ENCODE data around the gene EGLN3. TPM values are rescaled to one million over a fixed set of nuclear protein-coding genes. Genes with fewer than 3 reads are reported as not detected.
"Not testable (repeated sequence)": the region's sequence is repeated elsewhere in the genome, so short reads cannot be mapped to it uniquely, and the experiment has no call there.

The EGLN3 gene
- total and polyA plus RNA-seq, 2 experiments from 2014 or later, result 26.6 to 33.1 TPM

DNA sequence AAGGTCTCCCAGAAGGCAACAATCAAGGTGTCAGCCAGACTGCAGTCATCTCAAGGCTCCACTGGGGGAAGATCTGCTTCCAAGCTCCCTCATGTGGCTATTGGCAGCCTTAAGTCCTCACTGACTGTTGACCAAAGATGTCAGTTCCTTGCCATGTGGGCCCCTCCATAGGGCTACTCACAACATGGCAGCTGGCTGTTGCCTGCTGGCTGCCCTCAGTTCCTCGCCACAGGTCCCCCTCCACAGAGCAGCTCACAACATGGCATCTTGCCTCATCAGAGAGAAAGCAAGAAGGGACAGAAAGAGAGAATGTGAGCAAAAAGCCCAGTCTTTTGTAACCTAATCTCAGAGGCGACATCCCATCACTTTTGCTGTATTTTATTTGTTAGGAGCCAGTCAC lies 34.4 kb upstream of the EGLN3 start:
- Histone ChIP-seq H3K36me3 (no peaks in the 10 kb centered on the region), H3K9me3 (ENCODE audit: low read depth) (no peaks in the 10 kb centered on the region), H3K4me1 (ENCODE audit: low read depth) (no peaks in the 10 kb centered on the region), H3K27ac (no peak overlapping the region), H3K27me3 (no peaks in the 10 kb centered on the region), H3K4me3 (no peak overlapping the region)
- DNase-seq (ENCODE audit: low read depth in 1 of 2, low spot score in 1 of 2), result no peak
- TF ChIP-seq, protein P1, sequence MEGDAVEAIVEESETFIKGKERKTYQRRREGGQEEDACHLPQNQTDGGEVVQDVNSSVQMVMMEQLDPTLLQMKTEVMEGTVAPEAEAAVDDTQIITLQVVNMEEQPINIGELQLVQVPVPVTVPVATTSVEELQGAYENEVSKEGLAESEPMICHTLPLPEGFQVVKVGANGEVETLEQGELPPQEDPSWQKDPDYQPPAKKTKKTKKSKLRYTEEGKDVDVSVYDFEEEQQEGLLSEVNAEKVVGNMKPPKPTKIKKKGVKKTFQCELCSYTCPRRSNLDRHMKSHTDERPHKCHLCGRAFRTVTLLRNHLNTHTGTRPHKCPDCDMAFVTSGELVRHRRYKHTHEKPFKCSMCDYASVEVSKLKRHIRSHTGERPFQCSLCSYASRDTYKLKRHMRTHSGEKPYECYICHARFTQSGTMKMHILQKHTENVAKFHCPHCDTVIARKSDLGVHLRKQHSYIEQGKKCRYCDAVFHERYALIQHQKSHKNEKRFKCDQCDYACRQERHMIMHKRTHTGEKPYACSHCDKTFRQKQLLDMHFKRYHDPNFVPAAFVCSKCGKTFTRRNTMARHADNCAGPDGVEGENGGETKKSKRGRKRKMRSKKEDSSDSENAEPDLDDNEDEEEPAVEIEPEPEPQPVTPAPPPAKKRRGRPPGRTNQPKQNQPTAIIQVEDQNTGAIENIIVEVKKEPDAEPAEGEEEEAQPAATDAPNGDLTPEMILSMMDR (IDR thresholded peaks at IDR 0.05; ENCODE audit: low read depth, low read length), result no peak

DNA sequence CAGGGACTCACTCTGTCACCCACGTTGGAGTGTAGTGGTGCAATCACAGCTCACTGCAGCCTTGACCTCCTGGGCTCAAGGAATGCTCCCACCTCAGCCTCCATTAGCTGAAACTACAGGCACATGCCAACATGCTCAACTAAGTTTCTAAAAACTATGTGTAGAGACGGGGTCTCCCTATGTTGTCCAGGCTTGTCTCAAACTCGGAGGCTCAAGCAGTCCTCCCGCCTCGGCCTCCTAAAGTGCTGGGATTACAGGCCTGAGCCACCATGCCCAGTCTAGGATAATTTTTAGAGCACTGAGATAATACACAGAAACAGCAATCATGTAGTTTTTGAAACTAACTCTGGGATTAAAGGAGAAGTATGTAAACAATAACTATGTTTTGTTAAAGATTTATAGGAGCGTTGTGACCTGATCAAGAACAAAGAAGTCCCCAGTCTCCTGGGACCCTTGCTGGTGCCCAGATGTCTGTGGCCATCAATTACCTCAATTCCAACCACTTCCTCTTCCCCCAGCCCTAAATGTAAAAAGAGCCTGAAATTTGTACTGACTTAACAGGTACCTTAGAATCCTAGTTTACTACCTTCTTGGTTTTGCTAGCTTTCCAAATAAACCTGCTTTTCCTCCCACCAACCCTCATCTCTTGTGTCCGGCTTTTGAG lies 28.9 kb upstream of the EGLN3 start:
- TF ChIP-seq, protein P1 (IDR thresholded peaks at IDR 0.05; ENCODE audit: low read depth, low read length), result no peak
- H3K4me1 ChIP-seq (ENCODE audit: low read depth), result peaks cover 8% of the 10 kb centered on the region
- H3K4me3 ChIP-seq, result no peak overlapping the region
- no peaks in the 10 kb centered on the region for H3K36me3 ChIP-seq
- no peak for DNase-seq (ENCODE audit: low read depth in 1 of 2, low spot score in 1 of 2)
- H3K27ac ChIP-seq, result no peak overlapping the region
- no peaks in the 10 kb centered on the region for H3K9me3 ChIP-seq (ENCODE audit: low read depth)
- no peaks in the 10 kb centered on the region for H3K27me3 ChIP-seq

DNA sequence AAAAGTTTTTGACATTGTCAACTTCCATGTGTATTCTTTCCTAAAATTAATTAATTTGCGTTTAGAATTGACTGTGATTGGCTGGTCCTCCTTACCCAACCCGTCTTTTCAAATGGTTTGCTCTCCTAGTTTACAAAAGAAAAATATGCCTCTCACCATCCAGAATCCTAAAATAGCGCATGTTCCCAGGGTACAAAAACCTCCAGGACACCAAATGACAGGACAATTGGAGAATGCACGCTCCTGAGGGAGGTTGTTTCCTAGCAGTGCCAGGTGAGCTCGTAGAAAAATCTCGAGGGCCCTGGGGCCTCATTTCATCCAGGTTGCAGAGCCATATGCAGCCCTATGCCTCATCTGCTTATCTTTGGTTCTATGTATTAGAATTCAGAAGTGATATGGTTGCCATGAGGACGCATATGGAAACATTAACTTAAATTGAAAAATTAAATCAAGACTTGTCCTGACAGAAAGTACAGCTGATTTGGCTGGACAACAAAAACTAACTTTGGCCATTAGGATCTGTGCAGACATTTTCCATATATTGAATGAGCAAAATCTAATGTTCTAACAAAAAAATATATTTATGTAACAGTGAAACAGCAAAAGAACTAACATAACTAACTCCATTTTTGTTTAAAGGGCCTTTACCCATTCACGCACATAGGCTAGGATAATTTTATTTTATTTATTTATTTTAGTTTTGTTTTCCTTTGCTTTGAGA lies 28.2 kb upstream of the EGLN3 start:
- Histone ChIP-seq H3K27ac (no peak overlapping the region), H3K36me3 (no peaks in the 10 kb centered on the region), H3K27me3 (no peaks in the 10 kb centered on the region), H3K9me3 (ENCODE audit: low read depth) (no peaks in the 10 kb centered on the region), H3K4me3 (no peak overlapping the region), H3K4me1 (ENCODE audit: low read depth) (peaks cover 8% of the 10 kb centered on the region)
- no peak for DNase-seq (ENCODE audit: low read depth in 1 of 2, low spot score in 1 of 2)
- TF ChIP-seq, protein P1 (IDR thresholded peaks at IDR 0.05; ENCODE audit: low read depth, low read length), result no peak

DNA sequence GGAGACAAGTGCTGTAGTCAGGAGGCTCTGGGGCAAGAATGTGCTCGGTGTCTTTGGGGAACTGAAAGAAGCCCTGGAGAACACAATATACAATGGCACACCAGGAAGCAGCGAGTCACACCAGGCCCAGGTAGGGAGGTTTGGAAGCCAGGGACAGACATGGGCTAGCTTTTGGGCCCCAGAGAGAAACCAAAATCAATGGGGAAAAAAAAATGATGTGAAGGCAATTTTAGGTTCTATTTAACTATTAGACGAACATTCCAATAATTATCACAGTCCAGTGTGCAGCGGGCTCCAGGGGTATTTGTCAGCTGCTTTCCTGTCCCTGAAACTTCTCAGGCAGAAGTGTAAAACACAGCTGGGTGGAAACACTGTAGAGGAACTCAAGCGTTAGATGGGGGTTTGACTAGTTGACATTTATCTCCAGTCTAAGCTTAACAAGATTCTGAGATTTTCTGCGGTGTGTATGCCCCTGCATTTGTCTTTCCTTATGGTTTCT lies 21.8 kb upstream of the EGLN3 start:
- TF ChIP-seq, protein P1 (IDR thresholded peaks at IDR 0.05; ENCODE audit: low read depth, low read length), result no peak
- no peaks in the 10 kb centered on the region for H3K9me3 ChIP-seq (ENCODE audit: low read depth)
- H3K27ac ChIP-seq, result no peak overlapping the region
- no peaks in the 10 kb centered on the region for H3K36me3 ChIP-seq
- no peak for DNase-seq (ENCODE audit: low read depth in 1 of 2, low spot score in 1 of 2)
- no peaks in the 10 kb centered on the region for H3K27me3 ChIP-seq
- H3K4me3 ChIP-seq, result no peak overlapping the region
- H3K4me1 ChIP-seq (ENCODE audit: low read depth), result no peaks in the 10 kb centered on the region

DNA sequence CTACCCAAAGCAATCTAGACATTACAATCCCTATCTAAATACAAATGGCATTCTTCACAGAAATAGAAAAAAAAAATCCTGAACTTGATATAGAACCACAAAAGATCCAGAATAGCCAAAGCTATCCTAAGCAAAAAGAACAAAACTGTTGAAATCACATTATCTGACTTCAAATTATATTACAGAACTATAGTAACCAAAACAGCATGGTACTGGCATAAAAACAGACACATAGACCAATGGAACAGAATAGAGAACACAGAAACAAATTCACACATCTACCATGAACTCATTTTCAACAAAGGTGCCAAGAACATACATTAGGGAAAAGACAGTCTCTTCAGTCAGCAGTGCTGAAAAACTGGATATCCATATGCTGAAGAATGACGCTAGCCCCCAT lies 19.0 kb upstream of the EGLN3 start:
- not testable (repeated sequence) for H3K4me3 ChIP-seq; H3K4me1 ChIP-seq (ENCODE audit: low read depth); H3K9me3 ChIP-seq (ENCODE audit: low read depth); H3K27ac ChIP-seq; H3K36me3 ChIP-seq; H3K27me3 ChIP-seq; DNase-seq (ENCODE audit: low read depth in 1 of 2, low spot score in 1 of 2)

DNA sequence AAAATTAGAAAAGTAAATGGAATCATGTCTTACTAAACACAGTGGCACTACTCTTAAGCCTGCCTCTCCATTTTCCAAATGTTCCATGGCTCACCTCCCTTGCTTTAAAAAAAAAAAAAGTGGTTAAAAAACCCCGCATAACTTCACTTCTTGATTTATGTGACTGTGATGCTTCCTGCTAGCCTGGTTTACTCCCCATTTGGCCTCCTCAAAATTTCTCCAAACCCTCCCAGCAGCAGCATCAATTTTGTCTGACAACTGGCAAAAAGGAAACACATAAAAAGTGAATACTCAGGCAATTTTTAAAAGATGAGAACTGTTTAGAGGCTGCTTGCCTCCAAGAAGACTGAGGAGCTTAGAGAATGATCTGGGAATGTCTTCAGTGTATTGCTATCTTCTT lies 17.8 kb upstream of the EGLN3 start:
- H3K36me3 ChIP-seq, result no peaks in the 10 kb centered on the region
- TF ChIP-seq, protein P1 (IDR thresholded peaks at IDR 0.05; ENCODE audit: low read depth, low read length), result no peak
- no peak for DNase-seq (ENCODE audit: low read depth in 1 of 2, low spot score in 1 of 2)
- H3K27ac ChIP-seq, result no peak overlapping the region
- H3K4me3 ChIP-seq, result no peak overlapping the region
- H3K27me3 ChIP-seq, result no peaks in the 10 kb centered on the region
- H3K4me1 ChIP-seq (ENCODE audit: low read depth), result no peaks in the 10 kb centered on the region
- no peaks in the 10 kb centered on the region for H3K9me3 ChIP-seq (ENCODE audit: low read depth)
